Psoas muscle (tissue), 8 donors: ENCODE data around the gene CENPO. TPM values are rescaled to one million over a fixed set of nuclear protein-coding genes. Genes with fewer than 3 reads are reported as not detected.

Experiments used
- ATAC-seq, 4 donors: fragments of 200-7000 bp; cut with Tn5 transposase; one replicate each; pipeline ENCODE4 v1.9.1; 2020; ENCODE audit warnings: moderate library complexity in 3 of 4, mild to moderate bottlenecking in 2 of 4
- DNase-seq, 2 donors: peaks; one replicate each; pipeline ENCODE4 v3.0.0-alpha.2; 2020
- H3K27ac ChIP-seq: fragments of 200-600 bp; one replicate; pipeline ENCODE4 v1.8.0; 2022
- H3K27me3 ChIP-seq, 3 donors: fragments of 200-600 bp in 1 of 3; one replicate each; pipeline versions ENCODE4 v1.6.1 to v1.8.0; 2013 to 2022; ENCODE audit warnings: low read length in 2 of 3, mild to moderate bottlenecking in 2 of 3, moderate library complexity in 1 of 3; ENCODE audit not compliant: insufficient read depth in 3 of 3
- H3K36me3 ChIP-seq, 2 donors: fragments of 200-600 bp in 1 of 2; one replicate each; pipeline versions ENCODE4 v1.6.1 to v1.8.0; 2013 to 2022; ENCODE audit warnings: low read depth in 1 of 2, mild to moderate bottlenecking in 1 of 2, moderate library complexity in 1 of 2; ENCODE audit not compliant: insufficient read depth in 1 of 2
- H3K4me1 ChIP-seq: fragments of 200-600 bp; one replicate; pipeline ENCODE4 v1.8.0; 2022
- H3K4me3 ChIP-seq: fragments of 200-600 bp; one replicate; pipeline ENCODE4 v1.8.0; 2022; ENCODE audit warnings: mild to moderate bottlenecking
- H3K9me3 ChIP-seq: fragments of 200-600 bp; one replicate; pipeline ENCODE4 v1.8.0; 2022
- WGBS, 3 donors: extraction: QIAGEN DNeasy Blood & Tissue Kit; methylation state at CpG; one replicate each; pipeline versions ENCODE4 v1.1.6 to v1.1.7; 2013; 5-methylcytosine and 5-hydroxymethylcytosine counted together
- intact Hi-C, 2 donors: fragments of 100-400 bp; cut with DNase I; formaldehyde crosslinking; loops; one replicate each; pipeline versions ENCODE4 v1.11.0 to v1.14.2; 2022
- polyA plus RNA-seq, 3 donors: library from polyadenylated mRNA; stranded (reverse); fragments of 200-250 nt; gene quantifications; one replicate each; pipeline ENCODE4 v1.2.3, GENCODE V29; 2013
- total RNA-seq, 4 donors: library from RNA; stranded (reverse); fragmentation: NEBNext Ultra II Directional in 2 of 4; extraction: Animal tissue kit (Norgen Biotek cat#: 25700) in 2 of 4; gene quantifications; one replicate each; pipeline versions ENCODE4 v1.2.1 to v1.2.4, GENCODE V29; 2021 to 2023
- TF ChIP-seq, protein P1 (sequence below): fragments of 200-600 bp; IDR thresholded peaks from one replicate; pipeline ENCODE4 v1.8.0; 2022; ENCODE audit warnings: antibody characterized with exemption
- donor health status: healthy with polysubstance abuse.
- donor health status: DM: no; HTN: no; CAD: no; lungs with moderate emphysema.
- donor health status: Bipolar disorder and iron deficiency.
- donor health status: healthy.
- donor health status: DM: yes; HTN: yes; CAD: no.
- donor health status: DM: no; HTN: no; CAD: no.
- donor health status: DM: no; HTN: no; CAD: no.
- donor health status: DM: yes; HTN: yes; CAD: no.

Gene CENPO
- total and polyA plus RNA-seq, 7 donors: 1.6 to 5.4 (median 2.8) TPM

DNA sequence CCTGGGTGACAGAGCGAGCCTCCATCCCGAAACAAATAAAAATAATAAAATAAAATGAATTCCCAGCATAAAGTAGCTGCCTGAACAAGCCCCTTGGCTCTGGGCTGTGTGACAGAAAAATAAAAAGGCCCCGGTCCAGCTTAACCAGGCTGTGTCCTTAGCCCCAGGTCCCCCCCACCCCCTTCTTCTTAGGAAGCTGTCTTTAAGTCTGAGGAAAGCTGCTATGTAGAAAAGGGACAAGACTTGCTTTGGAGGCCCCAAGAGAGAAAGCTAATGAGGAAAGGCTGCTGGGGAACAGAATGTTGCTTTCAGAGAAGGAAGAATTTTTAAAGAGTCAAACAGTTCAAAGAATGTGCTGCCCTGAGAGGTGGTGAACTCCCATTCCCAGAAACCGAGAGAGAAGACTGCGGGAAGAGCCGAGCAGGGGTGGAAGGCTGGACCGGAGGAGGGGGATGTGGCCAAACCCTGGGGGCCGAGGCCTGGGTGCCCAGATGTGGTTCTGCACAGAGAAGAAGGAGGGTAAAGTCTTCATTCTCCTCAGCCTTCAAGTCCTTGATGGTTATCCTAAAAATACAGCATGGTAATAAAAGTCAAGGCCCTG lies 61.9 kb downstream of the CENPO start:
- 79 to 83% (median 79%) methylated on average over 8 of the region's 8 CpGs for WGBS, 3 donors
- Histone ChIP-seq H3K9me3 (no peaks in the 10 kb centered on the region), H3K27ac (peak overlapping the region; percentile 69), H3K4me3 (no peak overlapping the region), H3K4me1 (no peaks in the 10 kb centered on the region), H3K36me3 (no peaks in the 10 kb centered on the region), H3K27me3 (no peaks in the 10 kb centered on the region)
- TF ChIP-seq, protein P1, sequence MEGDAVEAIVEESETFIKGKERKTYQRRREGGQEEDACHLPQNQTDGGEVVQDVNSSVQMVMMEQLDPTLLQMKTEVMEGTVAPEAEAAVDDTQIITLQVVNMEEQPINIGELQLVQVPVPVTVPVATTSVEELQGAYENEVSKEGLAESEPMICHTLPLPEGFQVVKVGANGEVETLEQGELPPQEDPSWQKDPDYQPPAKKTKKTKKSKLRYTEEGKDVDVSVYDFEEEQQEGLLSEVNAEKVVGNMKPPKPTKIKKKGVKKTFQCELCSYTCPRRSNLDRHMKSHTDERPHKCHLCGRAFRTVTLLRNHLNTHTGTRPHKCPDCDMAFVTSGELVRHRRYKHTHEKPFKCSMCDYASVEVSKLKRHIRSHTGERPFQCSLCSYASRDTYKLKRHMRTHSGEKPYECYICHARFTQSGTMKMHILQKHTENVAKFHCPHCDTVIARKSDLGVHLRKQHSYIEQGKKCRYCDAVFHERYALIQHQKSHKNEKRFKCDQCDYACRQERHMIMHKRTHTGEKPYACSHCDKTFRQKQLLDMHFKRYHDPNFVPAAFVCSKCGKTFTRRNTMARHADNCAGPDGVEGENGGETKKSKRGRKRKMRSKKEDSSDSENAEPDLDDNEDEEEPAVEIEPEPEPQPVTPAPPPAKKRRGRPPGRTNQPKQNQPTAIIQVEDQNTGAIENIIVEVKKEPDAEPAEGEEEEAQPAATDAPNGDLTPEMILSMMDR: no peak
- intact Hi-C loops: no loop called here
- ATAC-seq (peak in 3 of 4 donors; percentile 25 to 49 (median 39)), DNase-seq (no peak)

DNA sequence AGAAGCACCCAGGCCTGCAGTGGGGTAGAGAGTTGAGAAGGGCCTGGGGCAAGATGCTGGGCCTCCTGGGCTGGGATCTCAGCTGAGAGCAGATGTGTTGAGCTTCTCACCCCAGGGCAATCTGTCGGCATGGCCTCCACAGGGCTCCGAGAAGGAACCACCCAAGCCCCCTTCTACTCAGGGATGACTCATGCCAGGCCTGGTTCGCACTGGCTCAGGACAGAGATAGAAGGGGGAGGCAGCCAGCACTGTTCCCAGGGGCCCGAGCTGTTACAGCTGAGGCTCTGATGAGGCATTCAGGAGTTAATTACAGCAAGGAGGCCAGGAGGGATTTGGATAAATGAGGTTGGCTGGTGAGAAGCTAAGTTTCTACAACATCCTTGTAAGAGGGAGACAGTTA lies 62.5 kb downstream of the CENPO start:
- no peaks in the 10 kb centered on the region for H3K4me1 ChIP-seq
- no peaks in the 10 kb centered on the region for H3K9me3 ChIP-seq
- H3K27ac ChIP-seq: peak overlapping the region; percentile 69
- intact Hi-C loops: no loop called here
- TF ChIP-seq, protein P1: no peak
- H3K27me3 ChIP-seq: no peaks in the 10 kb centered on the region
- peak in 3 of 4 donors; percentile 46 to 61 (median 50) for ATAC-seq
- no peaks in the 10 kb centered on the region for H3K36me3 ChIP-seq
- no peak overlapping the region for H3K4me3 ChIP-seq
- DNase-seq: peak; percentile 67 to 82
- WGBS, 3 donors: 56 to 71% (median 58%) methylated on average over 4 of the region's 4 CpGs

DNA sequence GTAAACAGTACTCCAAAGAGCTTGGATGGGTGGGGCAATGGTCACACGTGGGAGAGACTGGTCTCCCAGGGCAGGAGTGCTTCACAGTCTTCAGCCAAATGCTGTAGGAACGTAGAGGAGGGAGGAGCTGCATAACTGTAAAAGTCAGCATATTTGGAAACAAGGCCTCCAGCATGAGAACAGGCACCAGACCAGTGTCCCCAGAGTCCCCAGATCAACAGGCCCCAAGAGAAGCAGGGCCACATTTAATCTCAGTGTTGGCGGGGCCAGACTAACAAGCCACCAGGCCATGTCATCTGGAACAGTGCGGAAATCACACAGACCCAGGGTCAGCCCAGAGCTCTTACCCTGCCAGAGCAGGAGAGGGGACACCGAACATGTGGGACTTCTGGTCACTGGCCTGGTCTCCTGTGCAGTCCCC lies 63.6 kb downstream of the CENPO start:
- intact Hi-C loops: no loop called here
- no peak for DNase-seq

DNA sequence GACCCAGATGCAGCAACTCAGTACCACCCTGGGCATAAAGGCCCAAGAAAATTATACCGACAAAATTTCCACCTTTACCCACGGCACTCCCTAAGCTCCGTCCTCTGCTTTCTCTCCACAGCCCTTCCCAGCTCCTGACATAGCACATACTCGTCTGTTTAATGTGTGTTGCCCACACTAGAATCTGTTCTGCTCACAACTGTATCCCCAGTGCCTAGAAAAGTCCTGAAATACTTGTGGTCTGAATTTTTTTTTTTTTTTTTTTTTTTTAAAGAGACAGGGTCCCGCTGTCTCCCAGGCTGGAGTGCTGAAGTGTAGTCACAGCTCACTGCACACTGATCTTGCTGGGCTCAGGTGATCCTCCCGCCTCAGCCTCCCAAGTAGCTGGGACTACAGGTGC lies 64.5 kb downstream of the CENPO start:
- DNase-seq: no peak
- no peak for ATAC-seq
- Histone ChIP-seq H3K27me3 (no peaks in the 10 kb centered on the region), H3K9me3 (no peaks in the 10 kb centered on the region), H3K4me1 (no peaks in the 10 kb centered on the region), H3K27ac (peak overlapping the region; percentile 39), H3K4me3 (no peak overlapping the region), H3K36me3 (no peaks in the 10 kb centered on the region)
- intact Hi-C loops: no loop called here
- TF ChIP-seq, protein P1: no peak
- WGBS, 3 donors: 94 to 95% (median 94%) methylated on average over 6 of the region's 6 CpGs

More for the DNA sequence above, 63.6 kb downstream of the CENPO start:
- H3K27ac ChIP-seq: peak overlapping the region; percentile 69
- TF ChIP-seq, protein P1: no peak
- WGBS, 3 donors: 69 to 83% (median 79%) methylated on average over 5 of the region's 5 CpGs
- H3K4me3 ChIP-seq: no peak overlapping the region
- peak in 1 of 4 donors; percentile 16 for ATAC-seq
- no peaks in the 10 kb centered on the region for H3K27me3 ChIP-seq
- no peaks in the 10 kb centered on the region for H3K4me1 ChIP-seq
- H3K36me3 ChIP-seq: no peaks in the 10 kb centered on the region
- no peaks in the 10 kb centered on the region for H3K9me3 ChIP-seq

DNA sequence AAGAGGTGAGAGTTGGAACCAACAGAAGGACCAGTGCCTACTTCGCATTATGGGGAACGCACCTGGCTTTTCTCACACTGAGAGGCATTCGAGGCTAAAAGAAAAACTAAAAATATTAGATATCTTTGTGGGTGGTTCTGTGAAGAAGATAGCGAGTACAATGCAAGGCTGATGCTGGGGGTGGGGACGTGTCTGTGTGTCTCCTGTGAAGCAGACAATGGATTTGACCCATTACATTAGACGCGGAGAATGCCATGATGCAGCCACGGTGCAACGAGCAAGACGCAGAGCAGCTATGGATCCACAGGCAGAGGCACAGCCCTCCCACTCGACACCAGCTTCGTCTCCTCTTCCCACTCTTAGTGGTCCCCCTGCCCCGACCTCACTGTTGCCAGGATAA lies 65.8 kb downstream of the CENPO start:
- 94 to 95% (median 94%) methylated on average over 13 of the region's 13 CpGs for WGBS, 3 donors
- Histone ChIP-seq H3K4me3 (no peak overlapping the region), H3K36me3 (no peaks in the 10 kb centered on the region), H3K27ac (no peak overlapping the region), H3K27me3 (no peaks in the 10 kb centered on the region), H3K9me3 (no peaks in the 10 kb centered on the region), H3K4me1 (no peaks in the 10 kb centered on the region)
- TF ChIP-seq, protein P1: no peak
- ATAC-seq: no peak
- DNase-seq: no peak
- intact Hi-C loops: no loop called here
